ENCODE data around the gene MRPS11.

GRCh38 chr15:88467073-88467934 is at the start of gene MRPS11, which contains the start of gene MRPL46:
- TF ChIP-seq CREB5 (CRISPR knock-in tag; IDR thresholded peaks at IDR 0.05; ENCODE audit: low read depth), result no peak
- no peak for TF ChIP-seq RARB (CRISPR knock-in tag; IDR thresholded peaks at IDR 0.05)
- TF ChIP-seq ZFP3 (CRISPR knock-in tag; IDR thresholded peaks at IDR 0.05), result no peak
- no peak for TF ChIP-seq ZNF8 (CRISPR knock-in tag; IDR thresholded peaks at IDR 0.05)
- no peak for TF ChIP-seq ESRRG (CRISPR knock-in tag; IDR thresholded peaks at IDR 0.05)
- TF ChIP-seq PATZ1 (CRISPR knock-in tag; IDR thresholded peaks at IDR 0.05; ENCODE audit: borderline replicate concordance), result no peak
- TF ChIP-seq PPARA (CRISPR knock-in tag; IDR thresholded peaks at IDR 0.05; ENCODE audit: borderline replicate concordance), result no peak
- no peak for TF ChIP-seq ZFP30 (CRISPR knock-in tag; IDR thresholded peaks at IDR 0.05)
- TF ChIP-seq TSHZ2 (CRISPR knock-in tag; IDR thresholded peaks at IDR 0.05), result no peak
- TF ChIP-seq TOX (CRISPR knock-in tag; IDR thresholded peaks at IDR 0.05; ENCODE audit: borderline replicate concordance), result no peak
